Measurements from ENCODE around the gene GNL1.
"Not testable (repeated sequence)": the region's sequence is repeated elsewhere in the genome, so short reads cannot be mapped to it uniquely, and the experiment has no call there.

The GNL1 gene

DNA sequence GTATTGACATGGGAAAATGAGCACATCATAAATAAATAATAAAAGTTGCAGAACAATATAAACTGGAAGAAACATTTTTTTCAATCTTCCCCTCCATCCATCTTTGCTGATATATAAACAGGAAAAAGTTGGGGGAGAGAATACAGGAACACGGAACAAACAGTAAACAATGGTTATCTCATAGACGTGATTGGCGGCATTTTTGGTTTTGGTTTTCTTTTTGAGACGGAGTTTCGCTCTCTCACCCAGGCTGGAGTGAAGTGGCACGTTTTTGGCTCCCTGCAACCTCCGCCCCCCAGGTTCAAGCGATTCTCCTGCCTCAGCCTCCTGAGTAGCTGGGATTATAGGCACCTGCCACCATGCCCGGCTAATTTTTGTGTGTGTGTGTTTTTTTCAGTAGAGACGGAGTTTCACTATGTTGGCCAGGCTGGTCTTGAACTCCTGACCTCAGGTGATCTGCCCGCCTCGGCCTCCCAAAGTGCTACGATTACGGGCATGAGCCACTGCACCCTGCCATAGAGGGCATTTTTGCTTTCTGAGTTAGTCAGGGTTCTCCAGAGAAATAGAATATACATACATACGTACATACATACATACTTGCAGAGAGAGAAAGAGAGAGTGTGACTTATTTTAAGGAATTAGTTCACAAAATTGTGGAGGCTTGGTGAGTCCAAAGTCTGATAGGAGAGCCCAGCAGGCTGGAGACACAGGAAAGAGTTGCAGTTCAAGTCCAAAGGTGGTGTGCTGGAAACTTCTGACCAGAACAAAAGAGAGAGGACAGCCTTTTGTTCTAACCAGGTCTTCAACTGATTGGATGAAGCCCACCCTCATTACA is 22.6 kb downstream of the GNL1 start:
- H3K4me2 ChIP-seq (ENCODE audit: insufficient read depth, low read length), result no peak overlapping the region

DNA sequence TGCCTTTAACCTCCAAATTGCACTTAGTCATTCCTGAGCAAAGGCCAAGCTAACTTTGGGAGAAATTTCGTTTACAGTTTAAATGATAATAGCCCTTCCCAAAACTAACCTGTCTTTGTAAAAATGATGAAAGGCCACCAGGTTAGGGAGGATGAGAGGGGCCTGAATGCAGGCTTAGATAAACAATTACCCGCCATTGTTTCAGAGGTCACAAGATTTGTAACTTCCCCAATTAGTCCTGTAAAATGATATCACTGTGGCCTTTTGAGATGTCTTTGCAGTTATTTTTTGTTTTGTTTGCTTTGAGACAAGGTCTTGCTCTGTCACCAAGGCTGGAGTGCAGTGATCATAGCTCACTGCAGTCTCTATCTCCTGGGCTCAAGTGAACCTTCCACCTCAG is 26.3 kb downstream of the GNL1 start:
- Histone ChIP-seq H4K20me1 (ENCODE audit: insufficient read depth, low read length) (no peaks in the 10 kb centered on the region), H2AFZ (ENCODE audit: low read depth, low read length) (no peak overlapping the region), H3K27me3 (ENCODE audit: insufficient read depth, low read length, poor library complexity) (no peaks in the 10 kb centered on the region), H3K36me3 (ENCODE audit: insufficient read depth, low read length) (no peaks in the 10 kb centered on the region), H3K27ac (ENCODE audit: low read length) (no peak overlapping the region), H3K4me3 (ENCODE audit: low read depth in 1 of 2, low read length in 2 of 2) (no peak overlapping the region), H3K9me3 (ENCODE audit: insufficient read depth, low read length, severe bottlenecking) (no peaks in the 10 kb centered on the region), H3K4me2 (ENCODE audit: insufficient read depth, low read length) (no peak overlapping the region), H3K9ac (ENCODE audit: low read depth, low read length) (no peak overlapping the region), H3K79me2 (ENCODE audit: insufficient read depth, low read length) (no peaks in the 10 kb centered on the region), H3K4me1 (ENCODE audit: insufficient read depth, low read length) (peaks cover 8% of the 10 kb centered on the region)
- TF ChIP-seq, protein P1, sequence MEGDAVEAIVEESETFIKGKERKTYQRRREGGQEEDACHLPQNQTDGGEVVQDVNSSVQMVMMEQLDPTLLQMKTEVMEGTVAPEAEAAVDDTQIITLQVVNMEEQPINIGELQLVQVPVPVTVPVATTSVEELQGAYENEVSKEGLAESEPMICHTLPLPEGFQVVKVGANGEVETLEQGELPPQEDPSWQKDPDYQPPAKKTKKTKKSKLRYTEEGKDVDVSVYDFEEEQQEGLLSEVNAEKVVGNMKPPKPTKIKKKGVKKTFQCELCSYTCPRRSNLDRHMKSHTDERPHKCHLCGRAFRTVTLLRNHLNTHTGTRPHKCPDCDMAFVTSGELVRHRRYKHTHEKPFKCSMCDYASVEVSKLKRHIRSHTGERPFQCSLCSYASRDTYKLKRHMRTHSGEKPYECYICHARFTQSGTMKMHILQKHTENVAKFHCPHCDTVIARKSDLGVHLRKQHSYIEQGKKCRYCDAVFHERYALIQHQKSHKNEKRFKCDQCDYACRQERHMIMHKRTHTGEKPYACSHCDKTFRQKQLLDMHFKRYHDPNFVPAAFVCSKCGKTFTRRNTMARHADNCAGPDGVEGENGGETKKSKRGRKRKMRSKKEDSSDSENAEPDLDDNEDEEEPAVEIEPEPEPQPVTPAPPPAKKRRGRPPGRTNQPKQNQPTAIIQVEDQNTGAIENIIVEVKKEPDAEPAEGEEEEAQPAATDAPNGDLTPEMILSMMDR (IDR thresholded peaks at IDR 0.05; ENCODE audit: borderline replicate concordance, extremely low read depth, low read length, poor library complexity, severe bottlenecking), result no peak
- no peak for TF ChIP-seq EZH2 (IDR thresholded peaks at IDR 0.05; ENCODE audit: borderline replicate concordance, low read depth, low read length, severe bottlenecking)
- ATAC-seq (ENCODE audit: insufficient read depth, low read depth), result no peak
- DNase-seq, result no peak

More for the DNA sequence above, 22.6 kb downstream of the GNL1 start:
- ATAC-seq (ENCODE audit: insufficient read depth, low read depth), result no peak
- Histone ChIP-seq H3K27ac (ENCODE audit: low read length) (no peak overlapping the region), H2AFZ (ENCODE audit: low read depth, low read length) (no peak overlapping the region), H3K4me1 (ENCODE audit: insufficient read depth, low read length) (peaks cover 8% of the 10 kb centered on the region), H3K27me3 (ENCODE audit: insufficient read depth, low read length, poor library complexity) (no peaks in the 10 kb centered on the region), H3K9me3 (ENCODE audit: insufficient read depth, low read length, severe bottlenecking) (no peaks in the 10 kb centered on the region), H3K79me2 (ENCODE audit: insufficient read depth, low read length) (no peaks in the 10 kb centered on the region), H4K20me1 (ENCODE audit: insufficient read depth, low read length) (no peaks in the 10 kb centered on the region), H3K36me3 (ENCODE audit: insufficient read depth, low read length) (no peaks in the 10 kb centered on the region), H3K9ac (ENCODE audit: low read depth, low read length) (no peak overlapping the region), H3K4me3 (ENCODE audit: low read depth in 1 of 2, low read length in 2 of 2) (no peak overlapping the region)
- DNase-seq, result no peak
- TF ChIP-seq, protein P1 (IDR thresholded peaks at IDR 0.05; ENCODE audit: borderline replicate concordance, extremely low read depth, low read length, poor library complexity, severe bottlenecking), result no peak
- no peak for TF ChIP-seq EZH2 (IDR thresholded peaks at IDR 0.05; ENCODE audit: borderline replicate concordance, low read depth, low read length, severe bottlenecking)

DNA sequence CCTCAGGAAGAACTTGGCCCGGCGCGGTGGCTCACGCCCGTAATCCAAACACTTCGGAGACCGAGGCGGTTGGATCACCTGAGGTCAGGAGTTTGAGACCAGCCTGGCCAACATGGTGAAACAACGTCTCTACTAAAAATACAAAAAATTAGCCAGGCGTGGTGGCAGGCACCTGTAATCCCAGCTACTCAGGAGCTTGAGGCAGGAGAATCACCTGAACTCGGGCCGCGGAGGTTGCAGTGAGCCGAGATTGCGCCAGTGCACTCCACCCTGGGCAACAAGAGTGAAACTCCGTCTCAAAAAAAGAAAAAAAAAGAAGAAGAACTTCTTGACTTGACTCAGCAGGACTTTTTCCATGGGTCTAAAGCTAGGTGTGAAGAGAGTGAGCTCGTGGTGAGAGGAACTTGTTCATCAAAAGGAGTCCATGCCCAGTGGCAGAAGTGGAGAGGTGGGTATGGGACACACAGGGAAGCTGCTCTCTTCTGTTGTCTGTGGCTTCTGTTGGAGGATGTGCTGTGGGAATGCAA is 26.9 kb downstream of the GNL1 start:
- DNase-seq; H3K79me2 ChIP-seq (ENCODE audit: insufficient read depth, low read length); H3K27ac ChIP-seq (ENCODE audit: low read length); H4K20me1 ChIP-seq (ENCODE audit: insufficient read depth, low read length); H2AFZ ChIP-seq (ENCODE audit: low read depth, low read length); H3K4me1 ChIP-seq (ENCODE audit: insufficient read depth, low read length); H3K4me3 ChIP-seq (ENCODE audit: low read depth in 1 of 2, low read length in 2 of 2); H3K9me3 ChIP-seq (ENCODE audit: insufficient read depth, low read length, severe bottlenecking); H3K4me2 ChIP-seq (ENCODE audit: insufficient read depth, low read length); H3K27me3 ChIP-seq (ENCODE audit: insufficient read depth, low read length, poor library complexity); H3K9ac ChIP-seq (ENCODE audit: low read depth, low read length); H3K36me3 ChIP-seq (ENCODE audit: insufficient read depth, low read length); ATAC-seq (ENCODE audit: insufficient read depth, low read depth): not testable (repeated sequence)

DNA sequence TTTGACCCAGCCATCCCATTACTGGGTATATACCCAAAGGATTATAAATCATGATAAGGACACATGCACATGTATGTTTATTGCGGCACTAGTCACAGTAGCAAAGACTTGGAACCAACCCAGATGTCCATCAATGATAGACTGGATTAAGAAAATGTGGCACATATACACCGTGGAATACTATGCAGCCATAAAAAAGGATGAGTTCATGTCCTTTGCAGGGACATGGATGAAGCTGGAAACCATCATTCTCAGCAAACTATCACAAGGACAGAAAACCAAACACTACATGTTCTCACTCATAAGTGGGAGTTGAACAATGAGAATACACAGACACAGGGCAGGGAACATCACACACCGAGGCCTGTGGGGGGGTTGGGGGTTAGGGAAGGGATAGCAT is 29.8 kb downstream of the GNL1 start:
- H3K4me1 ChIP-seq (ENCODE audit: insufficient read depth, low read length); ATAC-seq (ENCODE audit: insufficient read depth, low read depth); H3K36me3 ChIP-seq (ENCODE audit: insufficient read depth, low read length); H3K9me3 ChIP-seq (ENCODE audit: insufficient read depth, low read length, severe bottlenecking); H3K79me2 ChIP-seq (ENCODE audit: insufficient read depth, low read length); DNase-seq; H3K9ac ChIP-seq (ENCODE audit: low read depth, low read length); H3K27ac ChIP-seq (ENCODE audit: low read length); H2AFZ ChIP-seq (ENCODE audit: low read depth, low read length); H3K4me3 ChIP-seq (ENCODE audit: low read depth in 1 of 2, low read length in 2 of 2); H3K27me3 ChIP-seq (ENCODE audit: insufficient read depth, low read length, poor library complexity); H3K4me2 ChIP-seq (ENCODE audit: insufficient read depth, low read length); H4K20me1 ChIP-seq (ENCODE audit: insufficient read depth, low read length): not testable (repeated sequence)

DNA sequence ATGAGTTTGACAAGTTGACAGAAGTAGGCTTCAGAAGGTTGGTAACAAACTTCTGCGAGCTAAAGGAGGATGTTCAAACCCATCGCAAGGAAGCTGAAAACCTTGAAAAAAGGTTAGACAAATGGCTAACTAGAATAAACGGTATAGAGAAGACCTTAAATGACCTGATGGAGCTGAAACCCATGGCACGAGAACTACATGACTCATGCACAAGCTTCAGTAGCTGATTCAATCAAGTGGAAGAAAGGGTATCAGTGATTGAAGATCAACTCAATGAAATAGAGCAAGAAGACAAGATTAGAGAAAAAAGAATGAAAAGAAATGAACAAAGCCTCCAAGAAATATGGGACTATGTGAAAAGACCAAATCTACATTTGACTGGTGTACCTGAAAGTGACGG is 34.3 kb downstream of the GNL1 start:
- not testable (repeated sequence) for DNase-seq; H4K20me1 ChIP-seq (ENCODE audit: insufficient read depth, low read length); H3K9ac ChIP-seq (ENCODE audit: low read depth, low read length); H3K4me2 ChIP-seq (ENCODE audit: insufficient read depth, low read length); H3K27ac ChIP-seq (ENCODE audit: low read length); H3K27me3 ChIP-seq (ENCODE audit: insufficient read depth, low read length, poor library complexity); H3K79me2 ChIP-seq (ENCODE audit: insufficient read depth, low read length); ATAC-seq (ENCODE audit: insufficient read depth, low read depth); H2AFZ ChIP-seq (ENCODE audit: low read depth, low read length); H3K36me3 ChIP-seq (ENCODE audit: insufficient read depth, low read length); H3K4me3 ChIP-seq (ENCODE audit: low read depth in 1 of 2, low read length in 2 of 2); H3K9me3 ChIP-seq (ENCODE audit: insufficient read depth, low read length, severe bottlenecking); H3K4me1 ChIP-seq (ENCODE audit: insufficient read depth, low read length)

DNA sequence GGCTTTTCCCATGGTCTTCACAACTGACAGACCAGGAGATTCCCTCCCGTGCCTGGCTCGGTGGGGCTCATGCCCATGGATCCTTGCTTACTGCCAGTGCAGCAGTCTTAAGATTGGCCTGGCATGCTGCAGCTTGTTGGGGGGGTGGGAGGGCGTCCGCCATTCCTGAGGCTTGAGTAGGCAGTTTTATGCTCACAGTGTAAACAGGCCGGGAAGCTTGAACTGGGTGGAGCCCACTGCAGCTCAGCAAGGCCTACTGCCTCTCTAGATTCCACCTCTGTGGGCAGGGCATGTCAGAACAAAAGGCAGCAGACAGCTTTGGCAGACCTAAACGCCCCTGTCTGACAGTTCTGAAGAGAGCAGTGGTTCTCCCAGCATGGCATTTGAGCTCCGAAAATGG is 35.2 kb downstream of the GNL1 start:
- not testable (repeated sequence) for H3K36me3 ChIP-seq (ENCODE audit: insufficient read depth, low read length); H3K27me3 ChIP-seq (ENCODE audit: insufficient read depth, low read length, poor library complexity); H4K20me1 ChIP-seq (ENCODE audit: insufficient read depth, low read length); H3K9ac ChIP-seq (ENCODE audit: low read depth, low read length); H3K79me2 ChIP-seq (ENCODE audit: insufficient read depth, low read length); ATAC-seq (ENCODE audit: insufficient read depth, low read depth); H3K4me2 ChIP-seq (ENCODE audit: insufficient read depth, low read length); DNase-seq; H3K9me3 ChIP-seq (ENCODE audit: insufficient read depth, low read length, severe bottlenecking); H3K27ac ChIP-seq (ENCODE audit: low read length); H3K4me3 ChIP-seq (ENCODE audit: low read depth in 1 of 2, low read length in 2 of 2); H2AFZ ChIP-seq (ENCODE audit: low read depth, low read length)
- H3K4me1 ChIP-seq (ENCODE audit: insufficient read depth, low read length), result peaks cover 15% of the 10 kb centered on the region

All from DND-41 (cell line).